HG02763 (cell line): Measurements from ENCODE around the gene CHST15.

Experiments
- ATAC-seq: cut with Tn5 transposase; IDR thresholded peaks from one replicate; pipeline ENCODE4 v1.9.1; 2021; ENCODE audit warnings: mild to moderate bottlenecking, moderate library complexity; ENCODE audit not compliant: unreplicated experiment

Gene CHST15

DNA sequence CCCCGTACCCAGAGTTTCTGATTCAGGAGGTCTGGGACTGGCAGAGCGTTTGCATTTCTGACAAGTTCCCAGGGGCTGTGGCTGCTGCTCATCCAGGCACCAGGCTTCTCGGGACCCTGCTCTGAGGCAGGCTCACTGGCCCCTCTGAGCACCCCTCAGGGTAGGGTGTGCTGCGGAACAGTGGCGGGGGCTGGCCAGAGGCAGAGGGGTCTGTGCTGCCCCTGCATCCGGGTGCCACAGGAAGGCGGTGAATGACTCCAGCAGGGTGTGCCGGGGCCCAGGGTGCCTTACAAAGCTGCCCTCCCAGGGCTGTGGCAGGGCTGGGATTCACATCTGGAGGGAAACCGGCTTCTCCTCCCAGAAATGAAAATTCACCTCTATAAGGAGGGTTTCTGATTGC, 77.4 kb downstream of the CHST15 start:
- ATAC-seq, result no peak

DNA sequence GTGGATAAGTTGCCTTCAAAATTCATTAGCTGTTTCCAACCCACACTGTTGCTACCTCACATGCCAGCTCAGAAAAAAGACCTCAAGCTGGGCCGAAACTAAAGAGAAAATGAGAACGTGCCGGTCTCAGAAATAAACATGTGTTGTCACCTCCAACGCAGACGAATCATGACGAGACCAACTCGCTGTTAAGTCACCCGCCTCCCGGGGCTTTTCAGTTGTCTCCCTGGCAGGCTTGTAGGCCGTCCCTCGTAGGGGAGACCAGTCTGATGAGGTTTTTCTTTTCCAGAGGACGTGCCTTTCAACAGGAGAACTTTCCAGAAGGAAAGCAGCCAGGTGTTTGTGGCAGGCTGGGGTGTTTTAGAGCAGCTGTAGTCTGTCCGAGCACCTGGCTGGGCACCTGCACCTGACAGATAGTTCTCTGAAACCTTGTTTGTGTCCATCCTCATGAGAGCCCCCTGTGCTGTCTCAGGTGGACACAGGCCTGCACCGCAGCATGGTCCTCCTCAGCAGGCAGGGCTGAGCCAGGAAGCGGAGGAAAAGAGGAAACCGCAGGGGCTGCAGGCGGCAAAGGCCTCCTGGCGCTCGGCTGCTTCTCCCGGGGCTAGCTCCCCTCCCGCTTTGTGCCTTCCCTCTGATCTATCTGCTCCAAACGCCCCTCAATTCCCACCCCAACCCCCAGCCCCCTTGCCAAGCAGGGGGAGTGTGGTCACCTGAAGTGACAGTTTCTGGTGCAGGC, 78.8 kb downstream of the CHST15 start:
- ATAC-seq, result no peak

DNA sequence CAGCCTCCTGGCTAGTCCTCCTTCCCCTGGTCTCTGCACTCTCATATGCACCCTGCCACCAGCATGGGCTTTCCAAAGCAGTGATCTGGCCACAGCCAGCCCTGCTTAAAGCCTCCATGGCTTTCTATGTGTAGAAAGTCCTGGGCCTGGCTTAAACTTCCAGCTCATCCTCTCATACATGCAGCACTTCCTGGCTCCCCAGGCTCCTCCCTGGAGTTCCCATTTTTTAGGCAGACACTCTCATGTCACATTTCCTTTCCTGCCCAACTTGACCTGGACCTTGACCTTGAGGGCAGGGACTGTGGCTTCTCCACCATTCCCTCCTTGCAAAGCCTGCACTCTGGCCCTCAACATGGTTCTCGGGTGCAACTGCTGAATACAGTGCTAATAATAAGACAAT, 79.5 kb downstream of the CHST15 start:
- no peak for ATAC-seq

DNA sequence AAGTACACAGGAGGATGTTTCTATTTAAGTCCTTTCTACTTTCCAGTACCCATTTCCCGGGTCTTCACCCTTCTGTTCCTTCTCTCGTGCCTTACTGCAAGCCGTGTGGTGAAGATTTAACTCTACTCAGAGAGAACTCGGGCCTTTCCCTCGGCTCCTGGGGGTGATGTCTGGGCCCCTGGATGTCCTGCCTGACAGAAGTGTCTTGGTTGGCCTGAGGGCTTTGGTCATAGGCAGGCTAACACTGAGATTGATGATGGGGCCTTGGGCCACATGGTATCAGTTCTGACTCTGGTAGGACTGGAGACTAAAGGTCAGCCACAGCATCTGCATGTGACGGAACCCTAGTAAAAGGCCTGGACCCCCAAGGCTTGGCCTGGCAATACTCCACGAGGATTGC, 80.4 kb downstream of the CHST15 start:
- no peak for ATAC-seq

DNA sequence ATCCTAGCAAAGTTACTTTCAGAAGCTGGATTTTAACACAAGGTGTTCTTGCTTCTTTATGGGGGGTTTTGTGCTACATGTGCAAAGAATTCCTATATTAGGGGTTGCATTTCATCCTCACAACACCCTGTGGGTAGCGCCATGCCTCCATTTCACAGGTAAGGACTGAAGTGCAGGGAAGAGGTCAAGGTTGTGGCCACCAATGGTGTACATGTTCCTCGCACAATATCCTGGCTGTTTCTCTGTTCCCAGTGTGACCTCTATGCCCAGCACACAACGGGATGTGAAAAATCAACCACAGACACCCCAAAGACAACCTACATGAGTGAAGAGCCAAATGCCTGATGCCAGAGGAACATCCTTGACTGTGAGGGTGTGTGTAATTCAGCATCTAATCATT, 80.8 kb downstream of the CHST15 start:
- no peak for ATAC-seq

DNA sequence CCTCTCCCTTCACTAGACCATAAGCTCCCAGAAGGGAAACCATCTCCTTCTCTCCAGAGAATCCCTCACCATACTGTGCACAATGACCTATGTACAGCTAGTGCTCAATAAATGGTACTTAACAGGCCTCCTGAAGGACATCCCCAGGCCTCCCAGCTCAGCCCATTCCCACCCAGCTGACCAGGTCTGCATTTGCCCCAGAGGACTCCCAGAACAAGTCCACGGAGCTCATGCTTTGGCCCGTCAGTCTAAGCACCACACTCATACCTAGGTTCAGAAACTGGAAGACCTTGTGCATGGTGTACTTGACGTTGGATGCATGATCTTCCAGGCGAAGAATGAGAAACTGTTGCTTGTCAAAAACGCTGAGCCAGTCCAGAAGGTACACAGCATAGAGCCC, 81.3 kb downstream of the CHST15 start:
- ATAC-seq, result no peak

DNA sequence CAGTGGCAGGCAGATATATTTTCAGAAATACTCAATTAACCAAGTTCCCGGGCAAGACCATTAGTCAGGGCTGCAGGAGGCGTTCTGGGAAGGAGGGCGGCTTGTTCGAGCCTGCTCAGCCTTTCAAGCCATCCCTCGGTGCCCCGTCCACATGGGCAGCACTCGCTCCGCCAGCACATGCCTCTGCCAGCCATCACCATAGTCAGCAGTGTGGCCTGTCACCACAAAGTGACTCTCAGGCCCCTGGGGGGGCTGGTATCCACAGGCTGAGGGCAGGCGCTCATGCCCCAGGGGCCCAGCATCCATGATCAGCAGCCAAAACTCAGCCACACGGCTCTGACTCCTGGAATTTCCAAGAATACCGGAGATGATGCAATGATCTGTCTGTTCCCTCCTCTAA, 81.9 kb downstream of the CHST15 start:
- ATAC-seq, result no peak

DNA sequence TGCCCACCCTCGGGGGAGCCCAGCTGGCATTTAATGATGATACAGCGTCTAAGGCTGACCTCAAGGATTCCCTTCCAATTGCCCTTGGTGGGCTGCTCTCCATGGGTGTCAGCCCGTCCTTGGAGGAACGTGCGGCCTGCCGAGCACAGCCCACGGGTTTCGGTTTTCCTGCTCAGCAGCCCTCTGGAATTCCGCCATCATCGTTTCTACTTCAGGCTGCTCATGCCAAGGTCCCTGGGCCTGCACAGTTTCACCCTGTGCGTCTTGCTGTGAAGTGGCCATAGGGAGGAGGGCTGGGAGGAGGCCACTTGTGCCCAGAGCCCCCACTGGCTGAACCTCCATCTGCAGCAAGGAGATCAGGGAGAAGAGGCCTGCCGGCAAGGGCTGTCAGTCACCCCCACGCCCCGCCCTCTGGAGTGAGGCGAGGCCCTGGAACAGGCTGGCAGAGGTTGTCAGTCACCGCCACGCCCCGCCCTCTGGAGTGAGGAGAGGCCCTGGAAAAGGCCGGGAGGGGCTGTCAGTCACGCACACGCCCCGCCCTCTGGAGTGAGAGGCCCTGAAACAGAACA, 82.8 kb downstream of the CHST15 start:
- ATAC-seq, result no peak

DNA sequence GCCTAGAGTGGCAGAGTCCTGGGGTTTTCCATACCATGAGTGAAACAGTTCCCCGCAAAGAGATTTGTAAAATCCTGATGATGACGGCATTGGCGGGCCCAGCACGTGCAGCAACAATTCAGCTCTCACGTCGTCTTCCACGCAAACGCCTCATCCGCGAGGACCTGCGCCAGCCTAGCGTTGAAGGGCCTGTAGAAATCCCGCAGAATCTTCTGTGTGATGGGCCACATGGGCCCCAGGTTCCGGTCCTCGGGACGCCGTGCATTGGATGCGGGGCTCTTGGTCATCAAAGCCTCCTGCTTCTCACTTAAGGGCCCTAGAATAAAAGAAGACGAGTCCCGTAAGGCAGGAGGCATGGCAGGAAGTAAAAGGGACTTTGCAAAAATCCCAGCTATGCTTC, 83.4 kb downstream of the CHST15 start:
- no peak for ATAC-seq

DNA sequence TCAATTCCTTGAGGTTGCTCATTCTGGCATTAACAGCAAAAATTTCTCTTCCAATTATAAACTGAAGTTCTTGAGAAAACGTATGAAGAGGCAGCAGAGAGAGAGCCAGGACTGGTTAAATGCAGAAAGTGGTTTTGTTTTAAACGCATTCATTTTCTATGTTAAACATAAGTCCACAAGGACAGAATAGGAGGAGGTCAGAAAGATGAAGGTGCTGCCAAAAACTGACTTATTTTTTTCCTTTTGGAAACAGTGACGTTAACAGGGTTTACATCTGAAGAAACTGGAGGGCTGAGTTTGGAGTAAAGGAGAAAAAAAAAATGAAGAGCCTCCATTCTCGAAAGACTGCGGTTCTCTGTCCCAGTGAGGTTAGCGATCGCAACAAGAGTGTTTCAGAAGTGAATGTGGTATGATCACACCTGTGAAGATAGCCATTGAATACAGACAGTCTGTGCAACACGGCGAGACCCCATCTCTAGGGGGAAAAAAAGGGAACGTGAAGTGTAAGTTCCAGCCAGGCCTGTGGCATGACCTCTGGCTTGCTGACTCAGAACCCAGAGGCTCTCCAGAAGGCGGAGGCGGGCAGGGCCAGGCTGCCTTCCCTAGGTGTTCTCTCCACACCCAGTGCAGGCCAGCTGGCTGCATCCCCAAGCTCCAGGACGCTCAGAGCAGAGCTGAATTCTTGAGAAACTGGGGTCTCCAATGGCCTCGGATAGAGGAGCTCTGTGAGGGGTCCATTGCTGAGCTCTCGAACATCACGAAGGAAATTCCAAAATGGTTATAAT, 84.0 kb downstream of the CHST15 start:
- ATAC-seq, result no peak

DNA sequence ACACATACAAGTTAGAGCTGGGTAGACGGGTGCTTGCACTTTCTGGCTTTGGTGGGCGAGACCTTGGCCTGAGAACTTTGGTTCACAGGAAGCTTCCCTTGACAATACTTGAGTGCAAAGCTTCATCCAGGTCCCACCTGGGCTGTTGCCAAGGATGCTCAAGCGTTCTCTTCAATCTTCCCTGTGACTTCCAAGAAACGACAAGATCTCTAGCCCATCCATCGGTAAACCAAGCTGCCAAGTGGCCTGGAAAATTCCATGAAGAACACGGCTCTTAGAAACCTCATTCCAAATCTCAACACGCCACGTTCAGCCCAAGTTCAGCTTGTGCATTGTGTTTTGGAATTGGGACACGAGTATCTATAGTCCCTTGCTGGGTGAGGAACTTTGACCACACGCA, 84.7 kb downstream of the CHST15 start:
- ATAC-seq, result no peak

DNA sequence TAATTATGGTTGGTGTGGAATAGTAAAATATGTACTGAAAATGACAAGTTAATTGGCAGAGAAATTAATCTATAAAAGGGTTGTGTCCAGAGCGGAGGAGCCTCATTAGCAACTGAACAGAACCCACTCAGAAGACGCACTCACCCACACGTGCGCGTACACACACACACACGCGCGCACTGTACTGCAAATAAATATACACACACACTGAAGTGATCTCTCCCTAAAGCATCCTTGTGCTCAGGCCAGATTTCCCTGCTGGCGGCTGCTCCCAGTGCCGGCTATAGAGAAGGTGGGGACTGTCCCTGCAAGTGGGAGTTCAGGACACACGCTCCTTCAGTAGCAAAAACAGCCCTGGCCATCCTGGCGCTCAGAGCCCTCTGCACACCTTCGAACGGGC, 85.2 kb downstream of the CHST15 start:
- no peak for ATAC-seq

DNA sequence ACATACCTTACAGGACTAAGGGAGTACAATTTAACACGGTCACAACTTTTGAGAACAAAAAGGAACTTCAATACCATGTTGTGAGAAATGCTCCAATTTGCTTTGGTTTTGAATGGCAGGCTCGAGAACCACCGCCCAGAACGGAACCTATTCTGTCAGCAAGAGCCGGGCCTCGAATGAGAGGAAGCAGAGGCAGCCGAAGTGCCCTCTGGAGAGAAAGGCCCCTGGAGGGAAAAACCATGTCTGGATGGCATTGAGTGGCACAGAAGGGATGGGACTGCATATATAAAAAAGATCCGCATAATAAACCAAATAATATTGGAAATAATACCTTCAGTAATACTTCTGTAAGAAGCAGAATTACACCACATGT, 85.6 kb downstream of the CHST15 start:
- no peak for ATAC-seq

DNA sequence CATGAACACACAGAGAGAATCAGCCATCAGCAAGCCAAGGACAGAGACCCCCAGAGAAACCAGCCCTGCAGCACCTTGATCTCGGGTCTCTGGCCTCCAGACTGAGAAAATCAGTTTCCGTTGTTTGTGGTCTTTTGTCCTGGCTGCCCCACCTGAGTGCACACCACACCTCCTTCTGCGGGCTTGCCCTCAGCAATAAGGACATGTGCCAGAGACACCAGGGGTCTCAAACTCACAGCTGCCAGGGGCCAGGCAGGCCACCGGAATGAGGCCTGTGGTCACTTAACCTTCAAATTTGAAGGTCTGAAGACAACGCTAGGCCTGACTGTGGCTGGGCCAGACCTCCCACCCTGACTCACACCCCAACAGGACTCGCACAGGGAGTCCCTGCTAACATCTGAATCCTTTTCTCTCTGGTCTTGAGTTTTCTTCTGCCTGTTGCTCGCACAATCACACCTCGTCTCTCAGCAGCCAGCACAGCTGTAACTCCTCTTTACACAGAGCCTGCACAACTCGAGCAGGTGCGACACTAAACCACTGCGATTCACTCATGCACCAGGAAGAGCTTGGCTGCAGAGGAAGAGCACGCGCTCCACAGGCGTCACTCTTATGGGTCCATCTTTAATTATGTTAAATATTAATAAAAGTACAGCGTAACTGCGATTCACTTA, 86.2 kb downstream of the CHST15 start:
- no peak for ATAC-seq

DNA sequence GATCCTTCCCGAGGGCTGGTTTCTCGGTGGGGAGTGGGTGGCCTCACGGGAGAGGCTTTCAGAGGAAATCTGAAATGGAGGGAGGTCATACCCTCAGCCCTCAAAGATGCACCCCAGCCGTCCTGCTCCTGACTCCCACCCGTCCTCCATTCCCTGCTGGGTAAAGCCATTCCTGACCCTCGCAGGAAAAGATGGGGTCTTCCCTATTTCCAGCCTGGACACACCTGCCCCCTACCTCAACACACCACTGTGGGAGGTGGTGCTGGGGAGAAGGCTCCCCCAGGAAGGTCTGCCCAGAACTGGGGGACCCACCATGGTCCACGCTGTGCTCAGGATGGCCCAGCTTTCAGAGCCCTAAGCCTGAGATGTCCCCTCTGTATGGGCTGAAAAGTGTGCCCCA, 86.9 kb downstream of the CHST15 start:
- no peak for ATAC-seq

DNA sequence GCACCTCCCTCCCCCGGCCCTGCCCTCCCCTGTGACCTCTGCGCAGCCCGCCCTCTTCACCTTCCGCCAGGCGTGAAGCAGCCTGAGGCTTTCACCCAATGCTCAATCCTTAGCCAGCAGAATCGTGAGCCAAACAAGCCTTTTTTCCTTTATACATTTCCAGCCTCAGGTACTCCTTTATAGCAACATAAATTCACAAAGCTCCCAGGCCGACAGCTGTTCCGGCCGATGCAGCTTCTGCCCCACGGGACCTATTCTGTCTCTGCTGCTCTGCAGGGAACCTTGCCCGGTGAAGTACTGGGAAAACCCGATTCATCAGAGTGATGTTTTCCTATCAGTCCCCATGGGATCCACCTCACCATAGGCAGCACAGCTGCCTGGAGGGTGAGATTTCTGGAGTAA, 87.4 kb downstream of the CHST15 start:
- ATAC-seq, result no peak

DNA sequence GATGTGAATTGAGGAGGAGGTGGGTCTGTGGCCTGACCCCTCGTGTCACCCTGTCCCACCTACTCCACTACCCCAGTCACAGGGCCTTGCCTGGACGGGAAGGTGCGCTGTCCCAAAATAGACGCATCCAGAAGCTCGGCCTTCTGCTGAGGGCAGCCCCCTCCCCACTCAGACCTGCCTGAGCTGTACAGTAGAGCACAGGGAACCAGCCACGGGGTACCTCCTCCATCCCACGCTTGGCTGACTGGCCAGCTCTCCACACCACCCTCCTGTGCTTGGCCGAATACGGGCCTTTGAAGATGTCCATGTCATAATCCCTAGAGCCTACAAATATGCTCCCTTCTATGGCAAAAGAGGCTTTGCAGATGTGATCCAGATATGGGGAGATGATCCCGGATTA, 88.3 kb downstream of the CHST15 start:
- ATAC-seq, result no peak

DNA sequence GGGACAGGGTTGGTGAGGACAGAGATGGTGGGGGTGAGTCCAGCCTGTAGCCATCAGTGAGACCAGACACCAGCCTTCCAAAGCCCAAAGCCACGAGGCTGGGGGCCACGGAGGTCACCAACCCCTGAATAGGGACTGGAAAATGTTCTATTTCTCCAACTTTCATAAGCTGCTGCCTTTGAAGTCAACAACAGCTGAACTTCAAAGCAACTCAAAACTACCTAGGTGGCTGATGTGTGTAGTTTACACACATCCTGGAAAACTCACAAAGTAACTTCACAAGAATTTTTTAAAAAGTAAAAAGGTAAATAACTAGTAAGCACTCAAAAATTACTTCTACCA, 88.8 kb downstream of the CHST15 start:
- no peak for ATAC-seq

DNA sequence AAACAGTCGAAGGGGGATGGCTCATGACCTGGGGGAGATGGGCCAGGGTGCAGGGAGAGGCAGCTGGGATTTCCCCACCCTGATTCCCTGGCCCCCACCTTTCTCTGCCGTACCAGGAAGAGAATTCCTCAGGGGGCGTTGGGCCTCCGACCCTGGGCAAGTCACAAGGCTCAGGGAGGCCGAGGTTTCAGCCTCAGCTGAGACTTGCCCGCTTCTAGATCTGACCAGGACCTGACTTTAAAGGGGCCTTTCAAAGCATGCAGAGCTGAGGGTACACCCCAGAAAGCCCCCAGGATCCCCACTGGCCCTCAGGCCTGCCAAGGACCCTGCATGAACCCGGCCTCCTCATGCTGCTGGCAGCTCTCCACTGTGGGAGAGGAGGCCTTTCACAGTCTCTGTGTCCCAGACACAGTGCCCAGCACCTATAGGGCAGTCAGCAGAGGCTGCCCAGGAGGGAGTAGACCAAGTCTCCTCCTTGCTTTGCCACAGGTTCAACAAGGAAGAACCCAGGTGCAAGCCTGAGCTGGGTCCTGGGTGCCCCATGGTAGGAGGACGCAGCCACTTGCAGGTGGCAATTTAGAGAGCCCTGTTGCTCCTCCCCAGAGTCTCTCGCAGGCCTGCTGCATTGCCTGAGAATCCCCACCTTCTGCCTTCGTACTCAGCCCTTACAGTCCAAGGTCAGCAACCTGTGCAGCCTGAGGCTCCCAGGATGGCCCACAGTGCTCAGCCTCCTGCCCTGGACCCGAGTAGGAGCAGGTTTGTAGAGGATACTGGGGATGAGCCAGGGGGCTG, 89.3 kb downstream of the CHST15 start:
- ATAC-seq, result no peak

DNA sequence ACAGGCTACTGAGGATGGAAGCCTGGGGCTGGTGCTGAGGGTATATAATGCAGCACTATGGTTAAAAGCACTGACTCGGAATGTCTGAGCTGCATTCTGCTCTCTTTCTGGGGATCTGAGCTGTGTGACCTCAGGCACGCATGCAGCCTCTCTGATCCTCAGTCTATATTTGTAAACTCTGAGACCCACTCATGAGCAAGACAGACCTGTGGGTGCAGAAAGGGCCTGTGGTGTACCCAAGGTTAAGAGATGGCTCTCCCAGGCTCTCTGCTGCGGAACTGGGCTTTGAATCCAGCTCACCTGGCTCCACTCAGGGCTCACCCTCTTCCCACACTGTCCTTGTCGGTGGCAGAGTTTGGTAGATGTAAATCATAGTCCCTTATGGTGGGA, 89.9 kb downstream of the CHST15 start:
- ATAC-seq, result no peak

DNA sequence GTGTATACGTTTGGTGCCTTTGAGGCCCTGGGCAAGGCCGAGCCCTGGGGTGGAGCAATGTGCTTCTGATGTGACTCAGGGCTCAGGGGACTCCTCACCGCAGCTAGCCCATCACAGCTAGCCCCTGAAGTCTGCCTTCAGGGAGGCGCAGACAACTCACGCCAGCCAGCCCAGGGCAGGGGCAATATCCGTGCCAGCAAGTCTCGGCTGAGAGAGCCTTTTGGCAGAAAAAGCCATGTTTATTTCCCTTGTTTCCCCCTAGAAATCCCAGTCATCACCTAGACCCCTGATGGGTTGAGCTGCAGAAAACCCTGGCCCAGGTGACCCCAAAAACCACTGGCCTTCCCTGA, 90.4 kb downstream of the CHST15 start:
- no peak for ATAC-seq
